ENCODE results near the gene OR2T6. TPM values are rescaled to one million over a fixed set of nuclear protein-coding genes. Genes with fewer than 3 reads are reported as not detected.

OR2T6 gene
- not detected for total RNA-seq
- long read RNA-seq = 0 reads

GRCh38 chr1:248375446-248375845 is at the start of gene OR2T6:
TSS of gene OR2T6 (plus strand) at chr1:248375746. CDS start at chr1:248387609, 11,863 bp downstream.
- Histone ChIP-seq H3K27ac (no peak within 1 kb of the TSS), H3K36me3 (no peaks in the 10 kb centered on the region), H3K4me1 (no peaks in the 10 kb centered on the region), H3K4me3 (no peak within 1 kb of the TSS), H3K27me3 (peaks cover 0 to 4% of the 10 kb centered on the region in 2 donors), H3K9me3 (no peaks in the 10 kb centered on the region)
- DNase-seq (no peak), ATAC-seq (no peak)
- no peak for TF ChIP-seq CTCF (IDR thresholded peaks at IDR 0.05)
- no peak for TF ChIP-seq POLR2A (IDR thresholded peaks at IDR 0.05)
- intact Hi-C loops (cut with DNase I) = no loop called here

GRCh38 chr1:248343451-248343850 is 32.1 kb upstream of the OR2T6 start:
- no peaks in the 10 kb centered on the region for H3K9me3 ChIP-seq
- no peak overlapping the region for H3K27ac ChIP-seq
- no peak overlapping the region for H3K4me3 ChIP-seq
- ATAC-seq (no peak), DNase-seq (no peak)
- TF ChIP-seq CTCF (IDR thresholded peaks at IDR 0.05) (no peak), POLR2A (IDR thresholded peaks at IDR 0.05) (no peak)
- no peaks in the 10 kb centered on the region for H3K36me3 ChIP-seq
- no peaks in the 10 kb centered on the region for H3K4me1 ChIP-seq
- intact Hi-C loops (cut with DNase I) = no loop called here
- 21% methylated on average over 3 of the region's 3 CpGs for WGBS (ENCODE audit: insufficient coverage, low coverage, low lambda C conversion rate, missing lambda C conversion rate)
- H3K27me3 ChIP-seq = no peaks in the 10 kb centered on the region

GRCh38 chr1:248348475-248348874 is 27.1 kb upstream of the OR2T6 start, which contains the start of gene OR14C36:
TSS of gene OR14C36 (plus strand) at chr1:248348775. CDS start at chr1:248348775, 0 bp downstream.
- WGBS (ENCODE audit: insufficient coverage, low coverage, low lambda C conversion rate, missing lambda C conversion rate) = 60% methylated on average over 4 of the region's 4 CpGs
- Histone ChIP-seq H3K27ac (no peak within 1 kb of the TSS), H3K36me3 (no peaks in the 10 kb centered on the region), H3K27me3 (no peaks in the 10 kb centered on the region), H3K4me1 (no peaks in the 10 kb centered on the region), H3K9me3 (no peaks in the 10 kb centered on the region), H3K4me3 (no peak within 1 kb of the TSS)
- ATAC-seq (no peak), DNase-seq (no peak)
- TF ChIP-seq CTCF (IDR thresholded peaks at IDR 0.05) = no peak
- TF ChIP-seq POLR2A (IDR thresholded peaks at IDR 0.05) = no peak
- intact Hi-C loops (cut with DNase I) = no loop called here

- TF ChIP-seq CTCF (IDR thresholded peaks at IDR 0.05) (no peak), POLR2A (IDR thresholded peaks at IDR 0.05) (no peak)
- ATAC-seq (no peak), DNase-seq (no peak)
- H3K4me3 ChIP-seq = no peak overlapping the region
- no peaks in the 10 kb centered on the region for H3K36me3 ChIP-seq
- 36% methylated on average over 3 of the region's 3 CpGs for WGBS (ENCODE audit: insufficient coverage, low coverage, low lambda C conversion rate, missing lambda C conversion rate)
- H3K4me1 ChIP-seq = no peaks in the 10 kb centered on the region
- intact Hi-C loops (cut with DNase I) = no loop called here
- no peak overlapping the region for H3K27ac ChIP-seq
- H3K27me3 ChIP-seq = no peaks in the 10 kb centered on the region
- H3K9me3 ChIP-seq = no peaks in the 10 kb centered on the region
Measured at GRCh38 chr1:248359415-248359814, 16.1 kb upstream of the OR2T6 start.

- Histone ChIP-seq H3K27ac (no peak within 1 kb of the TSS), H3K36me3 (no peaks in the 10 kb centered on the region), H3K4me1 (no peaks in the 10 kb centered on the region), H3K9me3 (no peaks in the 10 kb centered on the region), H3K4me3 (no peak within 1 kb of the TSS), H3K27me3 (no peaks in the 10 kb centered on the region)
- ATAC-seq = no peak
- intact Hi-C loops (cut with DNase I) = no loop called here
- 26% methylated on average over 3 of the region's 3 CpGs for WGBS (ENCODE audit: insufficient coverage, low coverage, low lambda C conversion rate, missing lambda C conversion rate)
- DNase-seq = no peak
- no peak for TF ChIP-seq POLR2A (IDR thresholded peaks at IDR 0.05)
- TF ChIP-seq CTCF (IDR thresholded peaks at IDR 0.05) = no peak
Measured at GRCh38 chr1:248361121-248361715, 14.3 kb upstream of the OR2T6 start, which contains the start of gene OR2T4. TSS of gene OR2T4 (plus strand) at chr1:248361665. CDS start at chr1:248361665, 0 bp downstream.
